Caco-2 (cell line): Measurements from ENCODE around the gene JPH3. TPM values are rescaled to one million over a fixed set of nuclear protein-coding genes. Genes with fewer than 3 reads are reported as not detected.
A peak's percentile ranks its signal among the peaks of the same experiment; 100 is the strongest.

ENCODE experiments used
- BruUV-seq: library from RNA; stranded (reverse); fragments of 400-500 nt; replicated peaks from 2 replicates; lab custom pipeline; 2021; lab: Mats Ljungman, UMichigan
- CTCF ChIA-PET: fragments of 300-600 bp; sonication (Branson Sonifier 250); formaldehyde crosslinking; loops from one replicate; lab custom pipeline; 2022; ENCODE audit warnings: antibody characterized with exemption; lab: Charles Lee
- POLR2A ChIA-PET: fragments of 300-600 bp; sonication (Branson Sonifier 250); formaldehyde crosslinking; loops from one replicate; lab custom pipeline; 2022; ENCODE audit warnings: antibody characterized with exemption; lab: Charles Lee
- DNase-seq, 2 experiments: peaks; one replicate each; pipeline versions ENCODE4 v3.0.0 to v3.0.0-alpha.2; 2020 to 2022
- H3K27me3 ChIP-seq: replicated peaks from 2 replicates; pipeline ENCODE4 v1.6.0; 2011; ENCODE audit warnings: low read length; ENCODE audit not compliant: control insufficient read depth, insufficient read depth
- H3K36me3 ChIP-seq: 2 replicates; pipeline ENCODE4 v1.5.1; 2011; ENCODE audit warnings: low read length; ENCODE audit not compliant: control insufficient read depth, insufficient read depth
- H3K4me1 ChIP-seq: fragments of 250-450 bp; sonication (Bioruptor Pico); 2 replicates; pipeline ENCODE4 v1.5.1; 2020; ENCODE audit warnings: mild to moderate bottlenecking
- H3K4me3 ChIP-seq: 2 replicates; pipeline ENCODE4 v1.5.1; 2011; ENCODE audit warnings: low read depth, mild to moderate bottlenecking, control low read depth, low read length
- H3K9me3 ChIP-seq: fragments of 250-450 bp; sonication (Bioruptor Pico); 2 replicates; pipeline ENCODE4 v1.5.1; 2020; ENCODE audit warnings: mild to moderate bottlenecking, moderate library complexity
- H3K27ac Mint-ChIP-seq: one replicate; pipeline ENCODE4 v1.8.0; 2022; ENCODE audit warnings: mixed read lengths; ENCODE audit not compliant: unreplicated experiment
- H3K27me3 Mint-ChIP-seq: one replicate; pipeline ENCODE4 v1.8.0; 2022; ENCODE audit warnings: mixed read lengths; ENCODE audit not compliant: insufficient read depth, unreplicated experiment
- H3K36me3 Mint-ChIP-seq: one replicate; pipeline ENCODE4 v1.8.0; 2022; ENCODE audit warnings: mild to moderate bottlenecking, mixed read lengths; ENCODE audit not compliant: insufficient read depth, unreplicated experiment
- H3K4me1 Mint-ChIP-seq: one replicate; pipeline ENCODE4 v1.8.0; 2022; ENCODE audit warnings: low read depth, mixed read lengths; ENCODE audit not compliant: unreplicated experiment
- H3K4me3 Mint-ChIP-seq: one replicate; pipeline ENCODE4 v1.8.0; 2022; ENCODE audit warnings: mild to moderate bottlenecking, moderate library complexity, mixed read lengths; ENCODE audit not compliant: unreplicated experiment
- H3K9me3 Mint-ChIP-seq: one replicate; pipeline ENCODE4 v1.8.0; 2022; ENCODE audit warnings: mixed read lengths; ENCODE audit not compliant: unreplicated experiment
- CTCF ChIP-seq, 2 experiments: fragments of 200-600 bp in 1 of 2; IDR thresholded peaks; 1 replicate in 1 of 2; 2 replicates in 1 of 2; pipeline versions ENCODE4 v1.5.1 to v1.8.0; 2011 to 2022; ENCODE audit warnings: antibody characterized with exemption in 1 of 2, control low read depth in 1 of 2, inconsistent platforms in 1 of 2, low read depth in 1 of 2, low read length in 1 of 2, mild to moderate bottlenecking in 1 of 2, moderate library complexity in 1 of 2; ENCODE audit not compliant: insufficient read depth in 1 of 2, severe bottlenecking in 1 of 2, unreplicated experiment in 1 of 2
- intact Hi-C: fragments of 100-400 bp; cut with micrococcal nuclease; formaldehyde crosslinking; loops from one replicate; pipeline ENCODE4 v1.10.0; 2022; ENCODE audit not compliant: unreplicated experiment
- total RNA-seq: library from RNA; stranded (reverse); gene quantifications from 2 replicates; pipeline ENCODE4 v1.2.3, GENCODE V29; 2022

JPH3 gene
- total RNA-seq, 1 experiment from 2014 or later, result 4.8 TPM

GRCh38 chr16:87694441-87695125 lies 92.3 kb downstream of the JPH3 start:
- Mint-ChIP-seq H3K9me3 (no peaks in the 10 kb centered on the region), H3K27me3 (peaks cover 3% of the 10 kb centered on the region), H3K36me3 (peaks cover 37% of the 10 kb centered on the region), H3K4me1 (no peaks in the 10 kb centered on the region), H3K27ac (no peak overlapping the region), H3K4me3 (no peak overlapping the region)
- no peaks in the 10 kb centered on the region for H3K4me1 ChIP-seq
- H3K9me3 ChIP-seq, result no peaks in the 10 kb centered on the region
- intact Hi-C loops, result no loop called here
- ChIA-PET POLR2A (no interaction called here), CTCF (interaction anchor here (0.6 kb wide), 1 partner anchor 123 kb away, joined by 3 read pairs; no protein-coding TSS in a partner anchor)
- no peaks in the 10 kb centered on the region for H3K27me3 ChIP-seq
- no peak overlapping the region for H3K4me3 ChIP-seq
- H3K36me3 ChIP-seq, result no peaks in the 10 kb centered on the region; the same call in 1 of the 2 replicates
- no peak for DNase-seq
- TSS peak; percentile 6 for BruUV-seq
- no peak for TF ChIP-seq CTCF (IDR thresholded peaks at IDR 0.05; ENCODE audit: insufficient read depth in 1 of 2, low read depth in 1 of 2, low read length in 1 of 2, severe bottlenecking in 1 of 2, unreplicated experiment in 1 of 2)

- no peak for TF ChIP-seq CTCF (IDR thresholded peaks at IDR 0.05; ENCODE audit: insufficient read depth in 1 of 2, low read depth in 1 of 2, low read length in 1 of 2, severe bottlenecking in 1 of 2, unreplicated experiment in 1 of 2)
- DNase-seq, result no peak
- Histone ChIP-seq H3K27me3 (no peaks in the 10 kb centered on the region), H3K9me3 (no peaks in the 10 kb centered on the region), H3K36me3 (no peaks in the 10 kb centered on the region; the same call in 1 of the 2 replicates), H3K4me3 (no peak overlapping the region), H3K4me1 (no peaks in the 10 kb centered on the region)
- no peak overlapping the region for H3K4me3 Mint-ChIP-seq
- POLR2A ChIA-PET, result no interaction called here
- peaks cover 39% of the 10 kb centered on the region for H3K36me3 Mint-ChIP-seq
- intact Hi-C loops, result no loop called here
- CTCF ChIA-PET, result no interaction called here
- H3K27me3 Mint-ChIP-seq, result peaks cover 3% of the 10 kb centered on the region
- H3K27ac Mint-ChIP-seq, result no peak overlapping the region
- BruUV-seq, result no TSS peak
- H3K4me1 Mint-ChIP-seq, result no peaks in the 10 kb centered on the region
- no peaks in the 10 kb centered on the region for H3K9me3 Mint-ChIP-seq
These were observed 93.2 kb downstream of the JPH3 start for GRCh38 chr16:87695534-87695933.

- BruUV-seq, result no TSS peak
- Histone ChIP-seq H3K27me3 (no peaks in the 10 kb centered on the region), H3K4me3 (no peak overlapping the region), H3K36me3 (no peaks in the 10 kb centered on the region; the same call in 1 of the 2 replicates), H3K4me1 (no peaks in the 10 kb centered on the region), H3K9me3 (no peaks in the 10 kb centered on the region)
- Mint-ChIP-seq H3K27ac (no peak overlapping the region), H3K4me3 (no peak overlapping the region), H3K4me1 (no peaks in the 10 kb centered on the region), H3K27me3 (no peaks in the 10 kb centered on the region), H3K36me3 (peaks cover 33% of the 10 kb centered on the region), H3K9me3 (no peaks in the 10 kb centered on the region)
- no peak for TF ChIP-seq CTCF (IDR thresholded peaks at IDR 0.05; ENCODE audit: insufficient read depth in 1 of 2, low read depth in 1 of 2, low read length in 1 of 2, severe bottlenecking in 1 of 2, unreplicated experiment in 1 of 2)
- DNase-seq, result no peak
- ChIA-PET POLR2A (no interaction called here), CTCF (no interaction called here)
- intact Hi-C loops, result no loop called here
These were observed 94.4 kb downstream of the JPH3 start for GRCh38 chr16:87696726-87697125.
